Measurements from ENCODE around the gene ALK.

The ALK gene

DNA sequence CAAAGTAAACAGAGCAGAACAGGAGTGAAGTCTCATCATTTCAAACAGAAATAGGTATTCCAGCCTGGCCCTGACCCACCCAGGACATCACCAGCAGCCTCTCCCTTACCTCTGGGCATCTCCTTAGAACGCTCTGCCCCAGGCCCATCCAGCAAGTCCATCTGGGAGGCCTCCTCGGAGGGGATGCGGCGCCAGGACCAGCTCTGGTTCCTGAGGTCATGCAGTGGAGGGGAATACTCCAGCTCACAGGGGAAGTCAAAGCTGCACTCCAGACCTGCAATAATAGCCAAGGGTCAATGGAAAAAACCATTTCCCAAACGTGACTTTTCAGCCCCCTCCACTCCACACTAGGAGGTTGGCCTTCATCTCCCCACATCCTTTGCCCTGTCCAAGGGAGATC is 226.6 kb downstream of the ALK start:
- H3K36me3 ChIP-seq (ENCODE audit: insufficient read depth, low read length): no peaks in the 10 kb centered on the region
- no peak overlapping the region for H2AFZ ChIP-seq (ENCODE audit: low read length)
- no peaks in the 10 kb centered on the region for H3K27me3 ChIP-seq (ENCODE audit: insufficient read depth, low read length)
- H3K4me3 ChIP-seq (ENCODE audit: low read depth, low read length, poor library complexity, severe bottlenecking): no peak overlapping the region
- TF ChIP-seq EZH2 (IDR thresholded peaks at IDR 0.05; ENCODE audit: borderline replicate concordance, low read length) (no peak), CTCF (IDR thresholded peaks at IDR 0.05; ENCODE audit: low read length) (no peak)
- no peak overlapping the region for H3K27ac ChIP-seq (ENCODE audit: low read depth, low read length, poor library complexity, severe bottlenecking)
- no peaks in the 10 kb centered on the region for H3K79me2 ChIP-seq (ENCODE audit: insufficient read depth, low read length)
- H3K4me2 ChIP-seq (ENCODE audit: low read length): no peak overlapping the region
- no peaks in the 10 kb centered on the region for H3K4me1 ChIP-seq (ENCODE audit: insufficient read depth, low read length, severe bottlenecking)
- no peaks in the 10 kb centered on the region for H3K9me3 ChIP-seq (ENCODE audit: low read length)
- no peaks in the 10 kb centered on the region for H4K20me1 ChIP-seq (ENCODE audit: insufficient read depth, low read length)
- H3K9ac ChIP-seq (ENCODE audit: low read length): no peak overlapping the region
- H3K9me2 ChIP-seq (ENCODE audit: low read depth, low read length): no peaks in the 10 kb centered on the region
- no peaks in the 10 kb centered on the region for H3F3A ChIP-seq (ENCODE audit: insufficient read depth, low read length)

DNA sequence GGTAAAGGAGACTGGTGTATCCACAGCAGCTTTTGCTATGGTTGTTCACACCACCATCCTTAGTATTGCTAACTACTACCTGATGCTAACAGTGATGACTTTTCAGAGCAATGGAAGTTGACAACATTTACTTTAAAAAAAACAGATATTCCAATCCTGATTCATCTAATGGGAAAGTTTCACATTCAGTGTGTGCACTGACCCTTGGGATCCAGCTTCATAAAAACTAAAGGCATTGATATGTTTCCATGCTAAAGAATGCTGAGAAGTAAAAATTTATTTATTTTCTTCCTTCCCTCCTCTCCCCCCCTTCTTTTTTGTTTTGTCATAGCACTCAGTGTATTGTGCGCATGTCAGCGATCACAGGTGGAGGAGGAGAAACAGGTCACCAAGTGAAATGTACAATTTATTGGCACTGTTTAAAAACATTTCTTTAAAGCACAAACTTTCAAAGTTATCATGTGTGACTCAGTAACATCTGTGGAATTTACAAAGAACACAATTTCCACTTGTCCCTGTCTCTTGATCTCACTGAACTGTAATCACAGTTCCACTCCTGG is 229.9 kb downstream of the ALK start:
- no peaks in the 10 kb centered on the region for H3K36me3 ChIP-seq (ENCODE audit: insufficient read depth, low read length)
- no peaks in the 10 kb centered on the region for H4K20me1 ChIP-seq (ENCODE audit: insufficient read depth, low read length)
- H3K4me2 ChIP-seq (ENCODE audit: low read length): no peak overlapping the region
- H2AFZ ChIP-seq (ENCODE audit: low read length): no peak overlapping the region
- no peaks in the 10 kb centered on the region for H3K27me3 ChIP-seq (ENCODE audit: insufficient read depth, low read length)
- no peak overlapping the region for H3K4me3 ChIP-seq (ENCODE audit: low read depth, low read length, poor library complexity, severe bottlenecking)
- H3K9me2 ChIP-seq (ENCODE audit: low read depth, low read length): no peaks in the 10 kb centered on the region
- no peaks in the 10 kb centered on the region for H3F3A ChIP-seq (ENCODE audit: insufficient read depth, low read length)
- no peak overlapping the region for H3K9ac ChIP-seq (ENCODE audit: low read length)
- TF ChIP-seq CTCF (IDR thresholded peaks at IDR 0.05; ENCODE audit: low read length) (no peak), EZH2 (IDR thresholded peaks at IDR 0.05; ENCODE audit: borderline replicate concordance, low read length) (no peak)
- H3K27ac ChIP-seq (ENCODE audit: low read depth, low read length, poor library complexity, severe bottlenecking): no peak overlapping the region
- no peaks in the 10 kb centered on the region for H3K9me3 ChIP-seq (ENCODE audit: low read length)
- H3K79me2 ChIP-seq (ENCODE audit: insufficient read depth, low read length): no peaks in the 10 kb centered on the region
- H3K4me1 ChIP-seq (ENCODE audit: insufficient read depth, low read length, severe bottlenecking): no peaks in the 10 kb centered on the region

DNA sequence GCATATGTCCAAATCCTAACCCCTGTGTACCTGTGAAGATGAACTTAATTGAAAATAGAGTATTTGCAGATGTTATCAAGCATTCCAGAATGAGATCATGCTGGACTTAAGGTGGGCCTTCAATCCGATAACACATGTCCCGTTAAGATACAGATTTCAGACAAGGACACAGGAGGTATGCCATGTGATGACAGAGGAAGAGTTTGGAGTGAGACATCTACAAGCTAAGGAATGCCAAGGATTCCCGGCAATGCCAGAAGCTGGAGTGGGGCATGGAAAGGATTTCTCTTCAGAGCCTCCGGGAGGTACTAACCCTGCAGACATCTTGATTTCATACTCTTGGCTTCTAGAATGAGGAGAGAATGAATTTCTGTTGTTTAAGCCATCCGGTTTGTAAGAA is 231.7 kb downstream of the ALK start:
- Histone ChIP-seq H3K27ac (ENCODE audit: low read depth, low read length, poor library complexity, severe bottlenecking) (no peak overlapping the region), H4K20me1 (ENCODE audit: insufficient read depth, low read length) (no peaks in the 10 kb centered on the region), H3K9me3 (ENCODE audit: low read length) (no peaks in the 10 kb centered on the region), H3K4me3 (ENCODE audit: low read depth, low read length, poor library complexity, severe bottlenecking) (no peak overlapping the region), H3K36me3 (ENCODE audit: insufficient read depth, low read length) (no peaks in the 10 kb centered on the region), H3K4me1 (ENCODE audit: insufficient read depth, low read length, severe bottlenecking) (no peaks in the 10 kb centered on the region), H2AFZ (ENCODE audit: low read length) (no peak overlapping the region), H3F3A (ENCODE audit: insufficient read depth, low read length) (no peaks in the 10 kb centered on the region), H3K27me3 (ENCODE audit: insufficient read depth, low read length) (no peaks in the 10 kb centered on the region), H3K9me2 (ENCODE audit: low read depth, low read length) (no peaks in the 10 kb centered on the region), H3K9ac (ENCODE audit: low read length) (no peak overlapping the region), H3K79me2 (ENCODE audit: insufficient read depth, low read length) (no peaks in the 10 kb centered on the region), H3K4me2 (ENCODE audit: low read length) (no peak overlapping the region)
- no peak for TF ChIP-seq EZH2 (IDR thresholded peaks at IDR 0.05; ENCODE audit: borderline replicate concordance, low read length)
- no peak for TF ChIP-seq CTCF (IDR thresholded peaks at IDR 0.05; ENCODE audit: low read length)
